ENCODE data around the gene TENM4. TPM values are rescaled to one million over a fixed set of nuclear protein-coding genes. Genes with fewer than 3 reads are reported as not detected.
A peak's percentile ranks its signal among the peaks of the same experiment; 100 is the strongest.

Gene TENM4
- total RNA-seq, 1 donor from 2014 or later = 5.1 TPM

DNA sequence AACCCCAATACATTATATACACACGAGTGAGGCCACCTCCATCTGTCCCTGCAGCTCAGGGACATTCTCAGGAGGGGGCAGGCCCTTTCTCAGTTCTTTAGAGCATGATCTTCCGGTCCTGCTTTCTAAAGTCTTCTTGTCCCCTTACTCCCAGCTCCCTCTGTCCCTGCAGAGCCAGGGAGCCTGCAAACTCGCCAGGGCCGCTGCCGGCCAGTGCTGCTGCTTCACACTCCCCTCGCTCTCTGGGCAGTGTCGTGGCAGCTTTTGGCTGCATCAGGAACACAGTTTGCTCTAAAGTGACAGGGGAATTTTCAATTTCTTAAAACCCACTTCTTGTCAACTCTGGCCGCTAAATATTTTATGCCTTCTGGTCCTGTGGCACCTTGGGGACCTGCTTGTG is 736.0 kb downstream of the TENM4 start:
- H3K4me2 ChIP-seq = no peak overlapping the region
- H3K27me3 Mint-ChIP-seq (ENCODE audit: insufficient read depth, low read depth) = no peaks in the 10 kb centered on the region
- H3K9ac ChIP-seq = no peak overlapping the region
- H3K27ac ChIP-seq = no peak overlapping the region
- no peak overlapping the region for H3K27ac Mint-ChIP-seq
- peaks cover 35% of the 10 kb centered on the region for H3K36me3 Mint-ChIP-seq
- no peaks in the 10 kb centered on the region for H3K9me3 ChIP-seq (ENCODE audit: low read depth)
- H3K36me3 ChIP-seq = no peaks in the 10 kb centered on the region
- H3K4me3 Mint-ChIP-seq = no peak overlapping the region
- H2AFZ ChIP-seq (replicated peaks) = no peak overlapping the region
- TF ChIP-seq, protein P1, sequence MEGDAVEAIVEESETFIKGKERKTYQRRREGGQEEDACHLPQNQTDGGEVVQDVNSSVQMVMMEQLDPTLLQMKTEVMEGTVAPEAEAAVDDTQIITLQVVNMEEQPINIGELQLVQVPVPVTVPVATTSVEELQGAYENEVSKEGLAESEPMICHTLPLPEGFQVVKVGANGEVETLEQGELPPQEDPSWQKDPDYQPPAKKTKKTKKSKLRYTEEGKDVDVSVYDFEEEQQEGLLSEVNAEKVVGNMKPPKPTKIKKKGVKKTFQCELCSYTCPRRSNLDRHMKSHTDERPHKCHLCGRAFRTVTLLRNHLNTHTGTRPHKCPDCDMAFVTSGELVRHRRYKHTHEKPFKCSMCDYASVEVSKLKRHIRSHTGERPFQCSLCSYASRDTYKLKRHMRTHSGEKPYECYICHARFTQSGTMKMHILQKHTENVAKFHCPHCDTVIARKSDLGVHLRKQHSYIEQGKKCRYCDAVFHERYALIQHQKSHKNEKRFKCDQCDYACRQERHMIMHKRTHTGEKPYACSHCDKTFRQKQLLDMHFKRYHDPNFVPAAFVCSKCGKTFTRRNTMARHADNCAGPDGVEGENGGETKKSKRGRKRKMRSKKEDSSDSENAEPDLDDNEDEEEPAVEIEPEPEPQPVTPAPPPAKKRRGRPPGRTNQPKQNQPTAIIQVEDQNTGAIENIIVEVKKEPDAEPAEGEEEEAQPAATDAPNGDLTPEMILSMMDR (IDR thresholded peaks at IDR 0.05) = no peak
- TF ChIP-seq EZH2phosphoT487 (IDR thresholded peaks at IDR 0.05) (no peak), EZH2 (IDR thresholded peaks at IDR 0.05) (no peak)
- H4K20me1 ChIP-seq (ENCODE audit: low read depth) = no peaks in the 10 kb centered on the region
- no peaks in the 10 kb centered on the region for H3K27me3 ChIP-seq
- DNase-seq (ENCODE audit: low spot score) = no peak
- no peak overlapping the region for H3K4me3 ChIP-seq
- no peaks in the 10 kb centered on the region for H3K79me2 ChIP-seq (ENCODE audit: low read depth)
- peaks cover 2% of the 10 kb centered on the region for H3K4me1 ChIP-seq
- H3K9me3 Mint-ChIP-seq = no peaks in the 10 kb centered on the region
- H3K4me1 Mint-ChIP-seq = peaks cover 6% of the 10 kb centered on the region
- H3F3A ChIP-seq (ENCODE audit: low read depth) = no peaks in the 10 kb centered on the region

DNA sequence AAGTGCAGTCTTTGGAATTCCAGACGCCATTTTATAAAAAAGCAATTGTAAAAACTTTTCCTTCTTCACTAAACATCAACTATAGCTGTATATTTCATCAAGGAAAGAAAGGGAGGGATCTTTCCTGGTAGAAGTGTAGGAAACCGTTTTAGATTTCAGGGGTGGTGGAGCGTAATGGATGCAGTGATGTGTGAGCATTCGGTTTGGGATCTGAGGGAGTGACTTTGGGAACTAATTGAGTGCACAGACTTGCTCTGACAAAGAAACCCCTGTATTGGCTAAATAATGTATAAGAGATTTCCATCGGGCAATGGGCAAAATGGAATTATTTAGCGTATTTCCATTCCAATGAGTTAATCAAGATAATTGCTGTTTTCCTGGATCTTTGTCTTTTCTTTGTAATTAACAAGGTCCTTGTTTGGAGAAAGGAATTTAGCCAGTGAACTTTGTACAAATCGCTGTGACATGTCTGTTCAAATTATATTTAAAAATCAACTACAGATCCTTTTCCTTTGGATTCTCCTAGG is 741.2 kb downstream of the TENM4 start:
- Mint-ChIP-seq H3K9me3 (no peaks in the 10 kb centered on the region), H3K4me3 (no peak overlapping the region), H3K27ac (no peak overlapping the region), H3K27me3 (ENCODE audit: insufficient read depth, low read depth) (peaks cover 2% of the 10 kb centered on the region), H3K4me1 (peaks cover 7% of the 10 kb centered on the region), H3K36me3 (peaks cover 17% of the 10 kb centered on the region)
- Histone ChIP-seq H3F3A (ENCODE audit: low read depth) (no peaks in the 10 kb centered on the region), H3K27ac (no peak overlapping the region), H2AFZ (replicated peaks) (no peak overlapping the region), H3K9ac (no peak overlapping the region), H3K4me2 (peak overlapping the region; percentile 8), H3K4me3 (no peak overlapping the region), H4K20me1 (ENCODE audit: low read depth) (no peaks in the 10 kb centered on the region), H3K9me3 (ENCODE audit: low read depth) (no peaks in the 10 kb centered on the region), H3K4me1 (peaks cover 6% of the 10 kb centered on the region), H3K36me3 (no peaks in the 10 kb centered on the region), H3K27me3 (no peaks in the 10 kb centered on the region), H3K79me2 (ENCODE audit: low read depth) (no peaks in the 10 kb centered on the region)
- TF ChIP-seq EZH2 (IDR thresholded peaks at IDR 0.05) (no peak), EZH2phosphoT487 (IDR thresholded peaks at IDR 0.05) (no peak)
- TF ChIP-seq, protein P1 (IDR thresholded peaks at IDR 0.05) = no peak
- DNase-seq (ENCODE audit: low spot score) = peak; percentile 17

DNA sequence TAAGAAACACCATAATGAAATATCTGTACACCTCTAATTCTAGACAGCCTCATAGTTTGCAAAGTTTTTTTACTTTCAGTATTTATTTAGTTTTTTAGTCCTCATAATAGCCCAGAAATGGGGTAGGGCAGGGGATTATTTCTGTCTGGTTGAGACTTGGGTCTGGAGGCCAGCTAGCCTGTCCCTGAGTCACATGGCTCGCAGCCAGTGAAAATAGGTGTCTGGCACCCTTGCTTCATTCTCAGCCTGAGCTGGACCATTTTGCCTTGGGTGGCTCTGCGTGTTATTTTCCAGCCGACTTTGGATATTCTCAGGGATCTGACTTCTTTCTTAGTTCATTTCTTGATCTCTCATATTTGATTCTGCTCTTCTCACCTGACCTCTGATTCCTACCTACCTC is 742.2 kb downstream of the TENM4 start:
- Histone ChIP-seq H3K79me2 (ENCODE audit: low read depth) (no peaks in the 10 kb centered on the region), H3K9me3 (ENCODE audit: low read depth) (no peaks in the 10 kb centered on the region), H3K27me3 (no peaks in the 10 kb centered on the region), H3F3A (ENCODE audit: low read depth) (no peaks in the 10 kb centered on the region), H3K27ac (no peak overlapping the region), H2AFZ (replicated peaks) (no peak overlapping the region), H4K20me1 (ENCODE audit: low read depth) (no peaks in the 10 kb centered on the region), H3K36me3 (no peaks in the 10 kb centered on the region), H3K4me3 (no peak overlapping the region), H3K9ac (no peak overlapping the region), H3K4me1 (peaks cover 6% of the 10 kb centered on the region), H3K4me2 (no peak overlapping the region)
- Mint-ChIP-seq H3K36me3 (peaks cover 17% of the 10 kb centered on the region), H3K4me1 (peaks cover 7% of the 10 kb centered on the region), H3K4me3 (no peak overlapping the region), H3K27me3 (ENCODE audit: insufficient read depth, low read depth) (peaks cover 4% of the 10 kb centered on the region), H3K27ac (no peak overlapping the region), H3K9me3 (no peaks in the 10 kb centered on the region)
- no peak for DNase-seq (ENCODE audit: low spot score)
- TF ChIP-seq EZH2phosphoT487 (IDR thresholded peaks at IDR 0.05) (no peak), EZH2 (IDR thresholded peaks at IDR 0.05) (no peak)
- TF ChIP-seq, protein P1 (IDR thresholded peaks at IDR 0.05) = no peak

Measured in neural progenitor cell (in vitro differentiated cells).